Stimulated activated CD4-positive, alpha-beta T cell treated with anti-CD3 and anti-CD28 coated beads, Interleukin-1b, Interleukin-23, amount 100 ng/mL, for 1 hour (primary cell): ENCODE results near the gene MANF.

Experiments used
- DNase-seq, 2 donors: peaks; one replicate each; pipeline ENCODE4 v3.0.0-alpha.2; 2020; ENCODE audit warnings: low read depth in 2 of 2

Gene MANF

GRCh38 chr3:51436998-51437639 lies 52.0 kb downstream of the MANF start:
- DNase-seq, result no peak
